ENCODE results near the gene TMA16.

- no peak for TF ChIP-seq EZH2 (IDR thresholded peaks at IDR 0.05; ENCODE audit: low read length, unreplicated experiment)
- no peak for TF ChIP-seq CTCF (conservative IDR thresholded peaks at IDR 0.05; ENCODE audit: low read depth, low read length)
These were observed 1.5 kb upstream of the TMA16 start for GRCh38 chr4:163492951-163493504.

Measured in PC-3 (cell line).